BJ (cell line): Measurements from ENCODE around the gene HCAR1. TPM values are rescaled to one million over a fixed set of nuclear protein-coding genes. Genes with fewer than 3 reads are reported as not detected.
"Not testable (repeated sequence)": the region's sequence is repeated elsewhere in the genome, so short reads cannot be mapped to it uniquely, and the experiment has no call there.

Experiments
- CTCF ChIA-PET: fragments of 350-600 bp; formaldehyde crosslinking; extraction: SDS; loops from one replicate; lab custom pipeline; 2021; ENCODE audit warnings: antibody characterized with exemption, inconsistent platforms; lab: Yijun Ruan, JAX
- POLR2A ChIA-PET: fragments of 300-600 bp; sonication (Branson Sonifier 250); formaldehyde crosslinking; extraction: SDS; loops from one replicate; lab custom pipeline; 2021; ENCODE audit warnings: antibody characterized with exemption; lab: Charles Lee
- DNase-seq: peaks from one replicate; pipeline ENCODE4 v3.0.0-alpha.2; 2011; ENCODE audit warnings: low read depth
- H3K27me3 ChIP-seq: 2 replicates; pipeline ENCODE4 v1.6.0; 2011; ENCODE audit warnings: low read length; ENCODE audit not compliant: control insufficient read depth, insufficient read depth
- H3K36me3 ChIP-seq: 2 replicates; pipeline ENCODE4 v1.5.1; 2011; ENCODE audit warnings: low read length; ENCODE audit not compliant: control insufficient read depth, insufficient read depth
- H3K4me3 ChIP-seq: 2 replicates; pipeline ENCODE4 v1.5.1; 2011; ENCODE audit warnings: low read depth, mild to moderate bottlenecking, control low read depth, low read length
- polyA plus RNA-seq: library from polyadenylated mRNA; depleted of rRNA; stranded (reverse); fragments of >200 nt; gene quantifications from 2 replicates; pipeline ENCODE4 v1.2.3, GENCODE V29; 2011
- TF ChIP-seq, protein P1 (sequence below): IDR thresholded peaks from 2 replicates; pipeline ENCODE4 v1.5.1; 2011; ENCODE audit warnings: low read depth, mild to moderate bottlenecking, control low read depth, inconsistent platforms, low read length, moderate library complexity; ENCODE audit not compliant: insufficient read depth

HCAR1 gene
- polyA plus RNA-seq, 1 experiment, result not detected

GRCh38 chr12:122752464-122753318, 22.0 kb upstream of the HCAR1 start, which contains the start of gene DENR:
Gene DENR, plus strand, starts transcription at chr12:122752824. Its CDS starts 878 bp downstream, at chr12:122753702.
- ChIA-PET CTCF (interaction anchor here (0.5 to 3.0 kb wide), 13 partner anchors 13 to 353 kb away, joined by 3 to 68 read pairs (median 4); no protein-coding TSS in a partner anchor), POLR2A (interaction anchor here (0.6 to 0.8 kb wide), 2 partner anchors 346 to 621 kb away, joined by 6 to 17 read pairs; no protein-coding TSS in a partner anchor)
- TF ChIP-seq, protein P1, sequence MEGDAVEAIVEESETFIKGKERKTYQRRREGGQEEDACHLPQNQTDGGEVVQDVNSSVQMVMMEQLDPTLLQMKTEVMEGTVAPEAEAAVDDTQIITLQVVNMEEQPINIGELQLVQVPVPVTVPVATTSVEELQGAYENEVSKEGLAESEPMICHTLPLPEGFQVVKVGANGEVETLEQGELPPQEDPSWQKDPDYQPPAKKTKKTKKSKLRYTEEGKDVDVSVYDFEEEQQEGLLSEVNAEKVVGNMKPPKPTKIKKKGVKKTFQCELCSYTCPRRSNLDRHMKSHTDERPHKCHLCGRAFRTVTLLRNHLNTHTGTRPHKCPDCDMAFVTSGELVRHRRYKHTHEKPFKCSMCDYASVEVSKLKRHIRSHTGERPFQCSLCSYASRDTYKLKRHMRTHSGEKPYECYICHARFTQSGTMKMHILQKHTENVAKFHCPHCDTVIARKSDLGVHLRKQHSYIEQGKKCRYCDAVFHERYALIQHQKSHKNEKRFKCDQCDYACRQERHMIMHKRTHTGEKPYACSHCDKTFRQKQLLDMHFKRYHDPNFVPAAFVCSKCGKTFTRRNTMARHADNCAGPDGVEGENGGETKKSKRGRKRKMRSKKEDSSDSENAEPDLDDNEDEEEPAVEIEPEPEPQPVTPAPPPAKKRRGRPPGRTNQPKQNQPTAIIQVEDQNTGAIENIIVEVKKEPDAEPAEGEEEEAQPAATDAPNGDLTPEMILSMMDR, result peak; percentile 85
- Histone ChIP-seq H3K36me3 (peaks cover 3% of the 10 kb centered on the region), H3K27me3 (no peaks in the 10 kb centered on the region), H3K4me3 (peak within 1 kb of the TSS; percentile 95)
- peak; percentile 84 for DNase-seq

DNA sequence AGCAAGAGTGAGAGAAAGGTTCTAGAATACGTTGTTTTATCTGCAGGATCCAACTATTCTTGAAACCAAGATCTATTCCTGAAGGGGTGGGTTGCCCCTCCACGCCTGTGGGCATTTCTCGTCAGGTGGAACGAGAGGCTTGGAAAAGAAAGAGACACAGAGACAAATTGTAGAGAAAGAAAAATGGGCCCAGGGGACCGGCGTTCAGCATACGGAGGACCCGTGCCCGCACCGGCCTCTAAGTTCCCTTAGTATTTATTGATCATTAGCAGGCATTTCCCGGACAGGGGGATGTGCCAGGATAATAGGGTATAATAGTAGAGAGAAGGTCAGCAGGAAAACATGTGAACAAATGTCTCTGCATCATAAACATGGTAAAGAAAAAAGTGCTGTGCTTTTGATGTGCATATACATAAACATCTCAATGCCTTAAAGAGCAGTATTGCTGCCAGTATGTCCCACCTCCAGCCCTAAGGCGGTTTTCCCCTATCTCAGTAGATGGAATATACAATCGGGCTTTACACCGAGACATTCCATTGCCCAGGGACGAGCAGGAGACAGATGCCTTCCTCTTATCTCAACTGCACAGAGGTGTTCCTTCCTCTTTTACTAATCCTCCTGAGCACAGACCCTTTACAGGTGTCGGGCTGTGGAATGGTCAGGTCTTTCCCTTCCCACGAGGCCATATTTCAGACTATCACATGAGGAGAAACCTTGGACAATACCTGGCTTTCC, 20.3 kb upstream of the HCAR1 start:
- CTCF ChIA-PET, H3K4me3 ChIP-seq, POLR2A ChIA-PET, H3K27me3 ChIP-seq, H3K36me3 ChIP-seq, DNase-seq: not testable (repeated sequence)

DNA sequence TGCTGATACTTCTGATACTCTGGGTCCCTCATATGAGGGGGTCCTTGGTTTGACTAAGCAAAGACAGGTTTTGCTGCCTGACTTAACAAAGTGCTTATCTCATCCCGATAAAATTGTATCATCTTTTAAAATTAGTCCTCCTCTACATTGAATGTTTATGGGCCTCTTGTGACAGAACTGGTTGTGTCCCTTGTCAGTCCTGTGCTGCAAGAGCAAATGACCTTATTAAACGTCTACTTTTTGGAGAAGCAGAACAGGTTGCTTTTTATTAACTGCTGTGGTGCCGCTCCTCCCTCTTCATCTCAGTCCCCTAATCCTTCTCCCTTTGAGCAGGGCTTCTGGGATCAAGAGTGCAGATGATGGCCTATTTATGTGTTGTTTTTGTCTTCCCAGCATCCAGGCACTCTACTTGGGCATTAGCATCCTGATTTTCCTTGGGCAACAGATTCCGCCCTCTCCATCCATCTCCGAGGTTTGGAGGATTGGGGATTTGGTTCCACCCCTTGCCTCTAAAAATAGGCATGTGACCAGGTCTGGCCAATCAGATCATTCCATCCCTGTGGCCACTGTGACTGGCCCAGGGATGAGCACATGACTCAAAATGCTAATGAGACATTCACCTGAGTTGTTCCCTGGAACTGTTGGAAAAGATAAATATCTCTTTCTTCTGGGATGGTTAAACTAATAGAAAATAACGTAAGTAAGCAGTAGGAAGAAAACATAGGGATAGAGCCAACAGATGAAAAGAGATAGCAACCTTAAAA, 19.1 kb upstream of the HCAR1 start:
- H3K27me3 ChIP-seq, result no peaks in the 10 kb centered on the region
- no peaks in the 10 kb centered on the region for H3K36me3 ChIP-seq
- POLR2A ChIA-PET, result no interaction called here
- CTCF ChIA-PET, result interaction anchor here (4.1 kb wide), 1 partner anchor 112 kb away, joined by 32 read pairs; no protein-coding TSS in a partner anchor
- TF ChIP-seq, protein P1, result no peak
- no peak for DNase-seq
- no peak overlapping the region for H3K4me3 ChIP-seq

DNA sequence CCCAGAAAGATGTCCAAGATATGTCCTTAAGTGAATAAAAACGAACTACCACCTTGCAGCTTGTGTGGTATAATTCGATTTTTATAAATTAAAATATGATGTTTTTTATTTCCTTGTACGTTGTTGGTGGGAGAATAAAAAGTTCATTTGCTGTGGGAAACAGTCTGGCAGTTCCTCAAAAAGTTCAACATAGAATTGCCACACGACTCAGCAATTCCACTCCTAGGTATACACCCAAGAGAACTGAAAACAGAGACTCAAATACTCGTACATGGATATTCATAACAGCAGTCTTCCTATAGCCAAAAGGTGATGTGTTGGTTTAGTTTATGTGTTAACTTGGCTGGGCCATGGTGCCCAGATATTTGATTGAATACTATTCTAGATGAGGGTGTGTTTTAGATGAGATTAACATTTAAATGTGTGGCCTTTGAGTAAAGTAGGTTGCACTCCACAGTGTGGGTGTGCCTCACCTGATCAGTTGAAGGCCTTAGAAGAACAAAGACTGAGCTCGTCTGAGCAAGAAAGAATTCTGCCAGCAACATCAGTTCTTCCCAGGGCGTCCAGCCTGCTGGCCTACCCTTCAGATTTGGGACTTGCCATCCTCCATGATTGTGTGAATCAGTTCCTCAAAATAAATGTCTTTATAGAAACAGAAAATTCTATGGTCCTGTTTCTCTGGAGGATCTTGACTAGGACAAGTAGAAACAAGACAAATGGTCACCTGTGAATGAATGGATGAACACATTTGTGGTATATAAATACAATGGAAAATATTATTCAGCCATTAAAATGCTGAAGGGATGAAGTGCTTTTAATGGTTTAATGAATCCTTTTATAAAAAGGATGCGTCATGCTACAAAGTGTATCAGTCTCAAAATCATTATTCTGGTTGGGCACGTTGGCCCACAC, 16.8 kb upstream of the HCAR1 start:
- ChIA-PET CTCF (interaction anchor here (1.0 to 4.1 kb wide), 2 partner anchors 11 to 110 kb away, joined by 3 to 32 read pairs; no protein-coding TSS in a partner anchor), POLR2A (no interaction called here)
- TF ChIP-seq, protein P1, result no peak
- Histone ChIP-seq H3K4me3 (no peak overlapping the region), H3K27me3 (no peaks in the 10 kb centered on the region), H3K36me3 (no peaks in the 10 kb centered on the region)
- no peak for DNase-seq
